ENCODE data around the gene SPART.
"Not testable (repeated sequence)": the region's sequence is repeated elsewhere in the genome, so short reads cannot be mapped to it uniquely, and the experiment has no call there.

SPART gene

GRCh38 chr13:36347531-36348210, 1.5 kb upstream of the SPART start:
- no peak overlapping the region for H3K27ac ChIP-seq (ENCODE audit: low read depth, low read length)
- H3K4me3 ChIP-seq (ENCODE audit: low read length): no peak overlapping the region
- no peaks in the 10 kb centered on the region for H3K27me3 ChIP-seq (ENCODE audit: control insufficient read depth, insufficient read depth, low read length)
- H3K36me3 ChIP-seq (ENCODE audit: control insufficient read depth, insufficient read depth, low read length): no peaks in the 10 kb centered on the region
- no peak overlapping the region for H3K9ac ChIP-seq (ENCODE audit: low read length)
- H3K4me1 ChIP-seq (ENCODE audit: control insufficient read depth, insufficient read depth, low read length): peaks cover 5% of the 10 kb centered on the region

GRCh38 chr13:36345438-36346221, 564 bp downstream of the SPART start:
- H3K36me3 ChIP-seq (ENCODE audit: control insufficient read depth, insufficient read depth, low read length): no peaks in the 10 kb centered on the region
- peaks cover 5% of the 10 kb centered on the region for H3K4me1 ChIP-seq (ENCODE audit: control insufficient read depth, insufficient read depth, low read length)
- H3K9ac ChIP-seq (ENCODE audit: low read length): peak overlapping the region; percentile 91
- H3K4me3 ChIP-seq (ENCODE audit: low read length): peak overlapping the region; percentile 92
- H3K27ac ChIP-seq (ENCODE audit: low read depth, low read length): peak overlapping the region; percentile 99
- H3K27me3 ChIP-seq (ENCODE audit: control insufficient read depth, insufficient read depth, low read length): no peaks in the 10 kb centered on the region

GRCh38 chr13:36344886-36345437, 1.2 kb downstream of the SPART start:
- H3K4me1 ChIP-seq (ENCODE audit: control insufficient read depth, insufficient read depth, low read length): peaks cover 5% of the 10 kb centered on the region
- H3K27me3 ChIP-seq (ENCODE audit: control insufficient read depth, insufficient read depth, low read length): no peaks in the 10 kb centered on the region
- H3K36me3 ChIP-seq (ENCODE audit: control insufficient read depth, insufficient read depth, low read length): no peaks in the 10 kb centered on the region
- peak overlapping the region; percentile 99 for H3K27ac ChIP-seq (ENCODE audit: low read depth, low read length)
- H3K4me3 ChIP-seq (ENCODE audit: low read length): peak overlapping the region; percentile 92
- peak overlapping the region; percentile 91 for H3K9ac ChIP-seq (ENCODE audit: low read length)

DNA sequence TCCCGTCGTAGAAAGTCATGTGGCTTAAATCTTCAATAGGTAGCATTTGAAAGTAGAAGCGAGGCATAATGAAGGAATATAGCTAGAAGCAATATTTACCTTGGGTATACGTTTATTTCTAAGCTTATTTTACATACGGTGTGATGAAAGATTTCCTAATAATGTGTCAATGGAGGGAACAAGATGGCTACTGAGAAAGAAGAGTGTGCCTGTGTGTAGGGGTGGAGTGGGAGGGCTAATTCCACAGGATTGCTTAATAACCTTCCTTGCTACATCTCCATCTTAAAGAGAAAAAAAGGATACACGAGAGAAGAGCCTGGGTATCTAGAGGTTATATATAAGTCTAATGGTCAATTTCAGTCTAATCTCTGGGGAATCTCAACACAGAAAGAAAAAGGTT, 2.0 kb downstream of the SPART start:
- Histone ChIP-seq H3K9ac (ENCODE audit: low read length) (no peak overlapping the region), H3K27me3 (ENCODE audit: control insufficient read depth, insufficient read depth, low read length) (no peaks in the 10 kb centered on the region), H3K36me3 (ENCODE audit: control insufficient read depth, insufficient read depth, low read length) (no peaks in the 10 kb centered on the region), H3K4me1 (ENCODE audit: control insufficient read depth, insufficient read depth, low read length) (peaks cover 5% of the 10 kb centered on the region), H3K27ac (ENCODE audit: low read depth, low read length) (no peak overlapping the region), H3K4me3 (ENCODE audit: low read length) (no peak overlapping the region)

DNA sequence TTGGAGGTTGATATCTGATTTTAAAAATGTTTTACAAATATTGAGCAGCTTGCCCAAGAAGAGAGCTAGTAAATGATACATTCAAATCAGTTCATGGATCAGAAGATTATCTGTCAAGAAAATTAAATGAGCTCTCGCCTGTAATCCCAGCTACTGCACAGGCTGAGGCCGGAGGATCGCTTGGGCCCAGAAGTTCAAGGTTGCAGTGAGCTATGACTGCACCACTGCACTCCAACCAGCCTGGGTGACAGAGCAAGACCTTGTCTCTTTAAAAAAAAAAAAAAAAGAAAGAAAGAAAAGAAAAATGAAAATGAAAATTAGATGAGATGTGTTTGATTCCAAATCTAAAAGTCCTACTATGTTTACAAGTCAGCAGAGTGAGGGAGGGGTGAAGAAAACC, 2.4 kb downstream of the SPART start:
- H3K9ac ChIP-seq (ENCODE audit: low read length): no peak overlapping the region
- H3K27ac ChIP-seq (ENCODE audit: low read depth, low read length): no peak overlapping the region
- no peak overlapping the region for H3K4me3 ChIP-seq (ENCODE audit: low read length)
- H3K4me1 ChIP-seq (ENCODE audit: control insufficient read depth, insufficient read depth, low read length): peaks cover 5% of the 10 kb centered on the region
- no peaks in the 10 kb centered on the region for H3K36me3 ChIP-seq (ENCODE audit: control insufficient read depth, insufficient read depth, low read length)
- H3K27me3 ChIP-seq (ENCODE audit: control insufficient read depth, insufficient read depth, low read length): no peaks in the 10 kb centered on the region

DNA sequence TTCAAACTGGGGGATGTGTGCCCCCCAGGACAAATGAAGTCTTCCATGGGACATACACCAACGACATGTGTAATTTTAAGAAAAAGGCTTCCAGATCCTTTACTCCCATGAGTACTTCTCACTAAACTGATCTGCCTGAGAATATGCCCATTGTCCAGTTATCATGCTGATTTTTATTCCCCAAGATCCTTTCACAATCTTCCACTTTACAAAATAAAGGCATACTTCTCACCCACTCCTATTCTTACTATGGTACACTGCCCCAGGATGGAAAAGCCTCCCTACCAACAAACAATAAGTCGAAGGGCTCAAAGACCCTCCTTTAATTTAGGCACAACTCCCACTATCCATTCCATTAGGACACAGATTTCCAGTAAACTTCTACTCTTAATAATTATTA, 3.5 kb downstream of the SPART start:
- H3K27ac ChIP-seq (ENCODE audit: low read depth, low read length): no peak overlapping the region
- H3K36me3 ChIP-seq (ENCODE audit: control insufficient read depth, insufficient read depth, low read length): no peaks in the 10 kb centered on the region
- H3K4me3 ChIP-seq (ENCODE audit: low read length): no peak overlapping the region
- H3K9ac ChIP-seq (ENCODE audit: low read length): no peak overlapping the region
- peaks cover 5% of the 10 kb centered on the region for H3K4me1 ChIP-seq (ENCODE audit: control insufficient read depth, insufficient read depth, low read length)
- H3K27me3 ChIP-seq (ENCODE audit: control insufficient read depth, insufficient read depth, low read length): no peaks in the 10 kb centered on the region

- Histone ChIP-seq H3K27ac (ENCODE audit: low read depth, low read length) (no peak overlapping the region), H3K27me3 (ENCODE audit: control insufficient read depth, insufficient read depth, low read length) (no peaks in the 10 kb centered on the region), H3K4me1 (ENCODE audit: control insufficient read depth, insufficient read depth, low read length) (peaks cover 3% of the 10 kb centered on the region), H3K9ac (ENCODE audit: low read length) (no peak overlapping the region), H3K4me3 (ENCODE audit: low read length) (no peak overlapping the region), H3K36me3 (ENCODE audit: control insufficient read depth, insufficient read depth, low read length) (no peaks in the 10 kb centered on the region)
Observed at GRCh38 chr13:36341718-36342117, 4.5 kb downstream of the SPART start.

DNA sequence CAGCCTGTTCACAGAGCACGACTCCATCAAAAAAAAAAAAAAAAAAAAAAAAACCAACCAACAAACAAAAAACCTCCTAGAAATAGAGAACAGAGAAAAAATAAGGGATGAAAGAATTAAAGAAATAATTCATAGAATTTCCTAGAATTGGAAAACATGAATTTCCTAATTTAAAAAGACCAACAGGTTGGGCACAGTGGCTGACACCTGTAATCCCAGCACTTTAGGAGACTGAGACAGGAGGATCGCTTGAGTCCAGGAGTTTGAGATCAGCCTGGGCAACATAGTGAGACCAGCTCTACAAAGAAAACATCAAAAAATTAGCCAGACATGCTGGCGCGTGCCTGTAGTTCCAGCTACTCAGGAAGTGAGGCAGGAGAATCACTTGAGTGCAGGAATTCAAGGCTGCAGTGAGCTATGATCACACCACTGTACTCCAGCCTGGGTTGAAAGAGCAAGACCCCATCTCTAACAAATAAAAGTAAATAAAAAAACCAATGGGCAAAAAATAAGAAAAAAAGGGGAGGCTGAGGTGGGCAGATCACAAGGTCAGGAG, 6.5 kb downstream of the SPART start:
- no peaks in the 10 kb centered on the region for H3K27me3 ChIP-seq (ENCODE audit: control insufficient read depth, insufficient read depth, low read length)
- no peak overlapping the region for H3K4me3 ChIP-seq (ENCODE audit: low read length)
- H3K9ac ChIP-seq (ENCODE audit: low read length): no peak overlapping the region
- H3K36me3 ChIP-seq (ENCODE audit: control insufficient read depth, insufficient read depth, low read length): no peaks in the 10 kb centered on the region
- H3K27ac ChIP-seq (ENCODE audit: low read depth, low read length): no peak overlapping the region
- H3K4me1 ChIP-seq (ENCODE audit: control insufficient read depth, insufficient read depth, low read length): peaks cover 2% of the 10 kb centered on the region

GRCh38 chr13:36337938-36338641, 8.1 kb downstream of the SPART start:
- Histone ChIP-seq H3K36me3 (ENCODE audit: control insufficient read depth, insufficient read depth, low read length) (no peaks in the 10 kb centered on the region), H3K27ac (ENCODE audit: low read depth, low read length) (no peak overlapping the region), H3K27me3 (ENCODE audit: control insufficient read depth, insufficient read depth, low read length) (no peaks in the 10 kb centered on the region), H3K9ac (ENCODE audit: low read length) (no peak overlapping the region), H3K4me3 (ENCODE audit: low read length) (no peak overlapping the region), H3K4me1 (ENCODE audit: control insufficient read depth, insufficient read depth, low read length) (no peaks in the 10 kb centered on the region)

- no peak overlapping the region for H3K4me3 ChIP-seq (ENCODE audit: low read length)
- H3K27ac ChIP-seq (ENCODE audit: low read depth, low read length): no peak overlapping the region
- H3K27me3 ChIP-seq (ENCODE audit: control insufficient read depth, insufficient read depth, low read length): no peaks in the 10 kb centered on the region
Observed at GRCh38 chr13:36332986-36333385, 13.2 kb downstream of the SPART start.

DNA sequence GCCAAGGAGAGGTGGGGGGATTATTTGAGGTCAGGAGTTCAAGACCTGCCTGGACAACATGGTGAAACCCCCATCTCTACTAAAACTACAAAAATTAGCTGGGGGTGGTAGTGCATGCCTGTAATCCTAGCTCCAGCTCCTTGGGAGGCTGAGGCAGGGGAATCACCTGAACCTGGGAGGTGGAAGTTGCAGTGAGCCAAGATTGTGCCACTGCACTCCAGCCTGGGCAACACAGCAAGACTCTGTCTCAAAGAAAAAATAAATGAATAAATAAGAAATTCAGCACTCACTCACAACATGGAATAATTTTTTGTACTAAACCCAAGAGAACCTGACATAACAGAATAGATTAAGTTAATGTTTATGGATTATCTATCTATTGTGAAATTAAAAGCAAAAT, 13.9 kb downstream of the SPART start:
- not testable (repeated sequence) for H3K36me3 ChIP-seq (ENCODE audit: control insufficient read depth, insufficient read depth, low read length); H3K4me3 ChIP-seq (ENCODE audit: low read length); H3K27ac ChIP-seq (ENCODE audit: low read depth, low read length); H3K27me3 ChIP-seq (ENCODE audit: control insufficient read depth, insufficient read depth, low read length); H3K9ac ChIP-seq (ENCODE audit: low read length); H3K4me1 ChIP-seq (ENCODE audit: control insufficient read depth, insufficient read depth, low read length)

More at GRCh38 chr13:36332986-36333385, 13.2 kb downstream of the SPART start:
- Histone ChIP-seq H3K4me1 (ENCODE audit: control insufficient read depth, insufficient read depth, low read length) (no peaks in the 10 kb centered on the region), H3K9ac (ENCODE audit: low read length) (no peak overlapping the region), H3K36me3 (ENCODE audit: control insufficient read depth, insufficient read depth, low read length) (peaks cover 2% of the 10 kb centered on the region)

GRCh38 chr13:36331280-36331679, 14.9 kb downstream of the SPART start:
- no peak overlapping the region for H3K27ac ChIP-seq (ENCODE audit: low read depth, low read length)
- H3K4me3 ChIP-seq (ENCODE audit: low read length): no peak overlapping the region
- H3K27me3 ChIP-seq (ENCODE audit: control insufficient read depth, insufficient read depth, low read length): no peaks in the 10 kb centered on the region
- no peak overlapping the region for H3K9ac ChIP-seq (ENCODE audit: low read length)
- no peaks in the 10 kb centered on the region for H3K4me1 ChIP-seq (ENCODE audit: control insufficient read depth, insufficient read depth, low read length)
- H3K36me3 ChIP-seq (ENCODE audit: control insufficient read depth, insufficient read depth, low read length): peaks cover 2% of the 10 kb centered on the region

All from rectal smooth muscle tissue (tissue), 1 donor.